ENCODE data around the gene RERE.

Gene RERE

DNA sequence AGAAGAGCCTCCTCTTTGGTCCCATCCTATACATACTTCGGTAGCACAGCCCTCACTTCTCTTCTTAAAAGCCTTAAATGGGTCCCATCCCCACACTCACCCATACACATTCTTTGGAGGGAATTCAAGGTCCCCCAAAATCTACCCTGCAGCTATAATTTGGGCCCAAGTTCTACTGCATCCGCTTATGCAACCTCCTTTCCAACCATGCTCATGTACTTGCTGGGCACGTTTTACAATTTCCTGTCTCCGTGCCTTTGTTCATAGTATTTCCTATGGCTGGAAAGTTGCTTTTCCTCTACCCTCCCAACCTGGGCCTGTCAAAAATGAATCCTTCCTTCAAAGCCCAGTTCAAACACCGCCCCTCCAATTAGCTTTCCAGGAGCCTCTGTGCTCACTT, 399.8 kb downstream of the RERE start:
- H3K27me3 ChIP-seq (ENCODE audit: control insufficient read depth in 3 of 3, insufficient read depth in 3 of 3, low read depth in 1 of 3, low read length in 3 of 3), result no peaks in the 10 kb centered on the region
- DNase-seq (ENCODE audit: low spot score), result no peak
- H3K23ac ChIP-seq (ENCODE audit: low read depth, low read length, poor library complexity), result no peak overlapping the region
- no peak overlapping the region for H2BK12ac ChIP-seq (ENCODE audit: low read length)
- H2BK5ac ChIP-seq (ENCODE audit: low read length), result no peak overlapping the region
- H3K79me1 ChIP-seq (ENCODE audit: low read depth, low read length), result no peaks in the 10 kb centered on the region
- no peak overlapping the region for H4K91ac ChIP-seq (ENCODE audit: low read depth, low read length, poor library complexity)
- H3K4me3 ChIP-seq (ENCODE audit: low read length in 2 of 2), result no peak overlapping the region
- H3K14ac ChIP-seq (ENCODE audit: low read length), result no peak overlapping the region
- H3K27ac ChIP-seq (replicated peaks; ENCODE audit: low read length), result no peak overlapping the region
- peaks cover 23 to 35% of the 10 kb centered on the region in 2 donors for H3K4me1 ChIP-seq (ENCODE audit: control insufficient read depth in 2 of 2, insufficient read depth in 1 of 2, low read depth in 1 of 2, low read length in 2 of 2)
- no peak overlapping the region for H2BK120ac ChIP-seq (ENCODE audit: low read depth, low read length)
- no peak overlapping the region for H3K18ac ChIP-seq (ENCODE audit: low read length)
- H2BK15ac ChIP-seq (ENCODE audit: low read length), result no peak overlapping the region
- H4K8ac ChIP-seq (ENCODE audit: low read depth, low read length), result no peak overlapping the region
- no CpG with 5 or more reads among the region's 5 CpGs for WGBS, 2 donors (ENCODE audit: extremely low coverage in 2 of 2, insufficient read length in 2 of 2, insufficient replicate concordance in 1 of 2)
- H3K4me2 ChIP-seq (ENCODE audit: insufficient read depth, low read length, poor library complexity, severe bottlenecking), result no peak overlapping the region
- peaks cover 0 to 87% of the 10 kb centered on the region in 2 donors for H3K36me3 ChIP-seq (replicated peaks in 1 of 2; ENCODE audit: control insufficient read depth in 2 of 2, insufficient read depth in 2 of 2, low read length in 2 of 2)
- H3K4ac ChIP-seq (ENCODE audit: low read length), result no peak overlapping the region
- H2AFZ ChIP-seq (ENCODE audit: low read length), result no peak overlapping the region
- peaks cover 0 to 3% of the 10 kb centered on the region in 2 donors for H3K9me3 ChIP-seq (replicated peaks in 1 of 2; ENCODE audit: control insufficient read depth in 2 of 2, insufficient read depth in 1 of 2, low read depth in 1 of 2, low read length in 2 of 2)
- H3K9ac ChIP-seq (ENCODE audit: low read depth, low read length, poor library complexity), result no peak overlapping the region
- no peak overlapping the region for H2AK5ac ChIP-seq (ENCODE audit: low read depth, low read length)

DNA sequence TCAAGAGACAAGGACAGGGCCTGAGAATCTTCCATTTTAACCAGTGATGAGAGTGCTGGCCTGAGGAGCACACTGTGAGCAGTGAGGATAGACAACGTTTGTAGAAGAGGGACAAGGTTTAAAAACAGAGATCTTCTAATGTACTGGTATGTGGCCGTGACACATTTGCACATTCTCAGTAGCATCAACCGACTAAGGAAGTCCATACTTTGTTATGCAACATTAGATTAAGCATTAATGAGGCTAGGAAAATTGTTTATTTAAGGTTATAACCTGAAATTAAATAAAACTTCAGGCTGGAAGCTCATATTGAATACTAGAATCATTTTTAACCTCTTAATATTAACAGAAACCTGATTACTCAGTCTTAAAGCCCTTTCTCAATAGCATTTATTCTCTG, 400.6 kb downstream of the RERE start:
- no peak overlapping the region for H4K91ac ChIP-seq (ENCODE audit: low read depth, low read length, poor library complexity)
- no peak overlapping the region for H2AFZ ChIP-seq (ENCODE audit: low read length)
- no peak overlapping the region for H4K8ac ChIP-seq (ENCODE audit: low read depth, low read length)
- no peak overlapping the region for H3K4me3 ChIP-seq (ENCODE audit: low read length in 2 of 2)
- H2BK12ac ChIP-seq (ENCODE audit: low read length), result no peak overlapping the region
- H3K4ac ChIP-seq (ENCODE audit: low read length), result no peak overlapping the region
- peaks cover 23 to 28% of the 10 kb centered on the region in 2 donors for H3K4me1 ChIP-seq (ENCODE audit: control insufficient read depth in 2 of 2, insufficient read depth in 1 of 2, low read depth in 1 of 2, low read length in 2 of 2)
- no peak for DNase-seq (ENCODE audit: low spot score)
- H2AK5ac ChIP-seq (ENCODE audit: low read depth, low read length), result no peak overlapping the region
- H3K23ac ChIP-seq (ENCODE audit: low read depth, low read length, poor library complexity), result no peak overlapping the region
- H2BK120ac ChIP-seq (ENCODE audit: low read depth, low read length), result no peak overlapping the region
- H3K9ac ChIP-seq (ENCODE audit: low read depth, low read length, poor library complexity), result no peak overlapping the region
- WGBS, 2 donors (ENCODE audit: extremely low coverage in 2 of 2, insufficient read length in 2 of 2, insufficient replicate concordance in 1 of 2), result no CpG with 5 or more reads among the region's 3 CpGs
- no peak overlapping the region for H3K27ac ChIP-seq (replicated peaks; ENCODE audit: low read length)
- H3K79me1 ChIP-seq (ENCODE audit: low read depth, low read length), result no peaks in the 10 kb centered on the region
- peaks cover 0 to 3% of the 10 kb centered on the region in 2 donors for H3K9me3 ChIP-seq (replicated peaks in 1 of 2; ENCODE audit: control insufficient read depth in 2 of 2, insufficient read depth in 1 of 2, low read depth in 1 of 2, low read length in 2 of 2)
- H3K4me2 ChIP-seq (ENCODE audit: insufficient read depth, low read length, poor library complexity, severe bottlenecking), result no peak overlapping the region
- no peak overlapping the region for H3K14ac ChIP-seq (ENCODE audit: low read length)
- peaks cover 0 to 95% of the 10 kb centered on the region in 2 donors for H3K36me3 ChIP-seq (replicated peaks in 1 of 2; ENCODE audit: control insufficient read depth in 2 of 2, insufficient read depth in 2 of 2, low read length in 2 of 2)
- no peak overlapping the region for H2BK15ac ChIP-seq (ENCODE audit: low read length)
- H3K18ac ChIP-seq (ENCODE audit: low read length), result no peak overlapping the region
- H3K27me3 ChIP-seq (ENCODE audit: control insufficient read depth in 3 of 3, insufficient read depth in 3 of 3, low read depth in 1 of 3, low read length in 3 of 3), result no peaks in the 10 kb centered on the region
- H2BK5ac ChIP-seq (ENCODE audit: low read length), result no peak overlapping the region

DNA sequence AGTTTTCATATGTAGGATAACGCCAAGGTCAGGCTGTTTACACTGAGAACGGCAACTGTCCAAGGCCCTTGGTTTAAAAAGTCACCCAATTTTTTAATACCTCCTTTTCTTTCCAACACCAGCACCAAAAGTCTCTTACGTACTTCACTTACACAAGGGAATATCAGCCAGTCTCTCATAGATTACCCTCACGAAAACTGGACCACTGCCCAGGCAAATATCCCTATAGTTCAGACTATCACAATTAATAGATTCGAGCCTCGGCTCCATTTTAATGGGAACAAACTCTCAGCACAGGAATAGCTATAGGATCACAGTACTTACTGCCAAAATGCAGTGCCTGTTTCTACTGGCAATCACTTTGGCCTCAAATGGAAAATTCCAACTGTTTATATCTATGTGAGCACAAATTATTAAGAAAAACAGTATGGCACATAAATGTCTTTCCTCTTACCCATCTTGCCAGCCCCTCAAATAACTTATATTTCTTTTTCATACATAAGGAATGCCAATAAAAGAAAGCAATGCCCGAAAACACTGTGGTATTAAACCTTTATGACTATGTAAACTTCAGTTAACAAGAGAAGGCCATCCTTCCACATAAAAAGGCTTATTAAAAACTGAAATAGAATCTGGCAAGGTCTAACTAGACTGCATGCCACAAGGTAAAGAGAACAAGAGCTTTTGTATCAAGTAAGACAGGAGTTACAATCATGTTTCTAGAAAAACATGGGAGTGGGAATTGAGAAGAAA, 401.7 kb downstream of the RERE start:
- Histone ChIP-seq H2BK5ac (ENCODE audit: low read length) (no peak overlapping the region), H3K23ac (ENCODE audit: low read depth, low read length, poor library complexity) (no peak overlapping the region), H2BK120ac (ENCODE audit: low read depth, low read length) (no peak overlapping the region), H3K4ac (ENCODE audit: low read length) (no peak overlapping the region), H3K4me2 (ENCODE audit: insufficient read depth, low read length, poor library complexity, severe bottlenecking) (no peak overlapping the region), H4K91ac (ENCODE audit: low read depth, low read length, poor library complexity) (no peak overlapping the region), H2BK12ac (ENCODE audit: low read length) (no peak overlapping the region), H2BK15ac (ENCODE audit: low read length) (no peak overlapping the region), H3K27me3 (ENCODE audit: control insufficient read depth in 3 of 3, insufficient read depth in 3 of 3, low read depth in 1 of 3, low read length in 3 of 3) (no peaks in the 10 kb centered on the region), H2AFZ (ENCODE audit: low read length) (no peak overlapping the region), H2AK5ac (ENCODE audit: low read depth, low read length) (no peak overlapping the region), H4K8ac (ENCODE audit: low read depth, low read length) (no peak overlapping the region), H3K9ac (ENCODE audit: low read depth, low read length, poor library complexity) (no peak overlapping the region), H3K18ac (ENCODE audit: low read length) (no peak overlapping the region), H3K9me3 (replicated peaks in 1 of 2; ENCODE audit: control insufficient read depth in 2 of 2, insufficient read depth in 1 of 2, low read depth in 1 of 2, low read length in 2 of 2) (peaks cover 0 to 3% of the 10 kb centered on the region in 2 donors), H3K79me1 (ENCODE audit: low read depth, low read length) (peaks cover under 1% of the 10 kb centered on the region), H3K14ac (ENCODE audit: low read length) (no peak overlapping the region), H3K36me3 (replicated peaks in 1 of 2; ENCODE audit: control insufficient read depth in 2 of 2, insufficient read depth in 2 of 2, low read length in 2 of 2) (peaks cover 0 to 94% of the 10 kb centered on the region in 2 donors), H3K4me1 (ENCODE audit: control insufficient read depth in 2 of 2, insufficient read depth in 1 of 2, low read depth in 1 of 2, low read length in 2 of 2) (peaks cover 16 to 21% of the 10 kb centered on the region in 2 donors), H3K27ac (replicated peaks; ENCODE audit: low read length) (no peak overlapping the region), H3K4me3 (ENCODE audit: low read length in 2 of 2) (no peak overlapping the region)
- DNase-seq (ENCODE audit: low spot score), result no peak
- WGBS, 2 donors (ENCODE audit: extremely low coverage in 2 of 2, insufficient read length in 2 of 2, insufficient replicate concordance in 1 of 2), result no CpG with 5 or more reads among the region's 7 CpGs

GRCh38 chr1:8412183-8412831, 405.1 kb downstream of the RERE start:
- peaks cover 2% of the 10 kb centered on the region for H3K79me1 ChIP-seq (ENCODE audit: low read depth, low read length)
- H3K23ac ChIP-seq (ENCODE audit: low read depth, low read length, poor library complexity), result no peak overlapping the region
- no peak overlapping the region for H3K18ac ChIP-seq (ENCODE audit: low read length)
- no peak overlapping the region for H2BK12ac ChIP-seq (ENCODE audit: low read length)
- peaks cover 0 to 3% of the 10 kb centered on the region in 2 donors for H3K9me3 ChIP-seq (replicated peaks in 1 of 2; ENCODE audit: control insufficient read depth in 2 of 2, insufficient read depth in 1 of 2, low read depth in 1 of 2, low read length in 2 of 2)
- H3K36me3 ChIP-seq (replicated peaks in 1 of 2; ENCODE audit: control insufficient read depth in 2 of 2, insufficient read depth in 2 of 2, low read length in 2 of 2), result peaks cover 0 to 66% of the 10 kb centered on the region in 2 donors
- H4K8ac ChIP-seq (ENCODE audit: low read depth, low read length), result no peak overlapping the region
- no peak overlapping the region for H2BK15ac ChIP-seq (ENCODE audit: low read length)
- H2BK5ac ChIP-seq (ENCODE audit: low read length), result no peak overlapping the region
- no peak overlapping the region for H3K4me3 ChIP-seq (ENCODE audit: low read length in 2 of 2)
- H3K14ac ChIP-seq (ENCODE audit: low read length), result no peak overlapping the region
- H2AFZ ChIP-seq (ENCODE audit: low read length), result no peak overlapping the region
- no CpG with 5 or more reads among the region's 8 CpGs for WGBS, 2 donors (ENCODE audit: extremely low coverage in 2 of 2, insufficient read length in 2 of 2, insufficient replicate concordance in 1 of 2)
- DNase-seq (ENCODE audit: low spot score), result no peak
- no peak overlapping the region for H4K91ac ChIP-seq (ENCODE audit: low read depth, low read length, poor library complexity)
- H3K9ac ChIP-seq (ENCODE audit: low read depth, low read length, poor library complexity), result no peak overlapping the region
- H3K27ac ChIP-seq (replicated peaks; ENCODE audit: low read length), result no peak overlapping the region
- peaks cover 22 to 33% of the 10 kb centered on the region in 2 donors for H3K4me1 ChIP-seq (ENCODE audit: control insufficient read depth in 2 of 2, insufficient read depth in 1 of 2, low read depth in 1 of 2, low read length in 2 of 2)
- H2AK5ac ChIP-seq (ENCODE audit: low read depth, low read length), result no peak overlapping the region
- no peaks in the 10 kb centered on the region for H3K27me3 ChIP-seq (ENCODE audit: control insufficient read depth in 3 of 3, insufficient read depth in 3 of 3, low read depth in 1 of 3, low read length in 3 of 3)
- no peak overlapping the region for H3K4me2 ChIP-seq (ENCODE audit: insufficient read depth, low read length, poor library complexity, severe bottlenecking)
- H3K4ac ChIP-seq (ENCODE audit: low read length), result no peak overlapping the region
- H2BK120ac ChIP-seq (ENCODE audit: low read depth, low read length), result no peak overlapping the region

All from neuronal stem cell (in vitro differentiated cells).